HEK293 (cell line): Measurements from ENCODE around the gene LPP.

Experiments
- CTCF ChIA-PET: fragments of 350-600 bp; formaldehyde crosslinking; extraction: SDS; loops from one replicate; lab custom pipeline; 2021; ENCODE audit warnings: antibody characterized with exemption; lab: Yijun Ruan, JAX
- POLR2A ChIA-PET: fragments of 300-600 bp; formaldehyde crosslinking; extraction: SDS; loops from one replicate; lab custom pipeline; 2020; ENCODE audit warnings: antibody characterized with exemption, inconsistent platforms; lab: Yijun Ruan, JAX
- H3K27ac ChIP-seq: fragments of 200-500 bp; sonication (Bioruptor generic); 2 replicates; pipeline ENCODE4 v1.5.1; 2014; ENCODE audit warnings: low read depth, low read length, control low read depth, inconsistent platforms; ENCODE audit errors: extremely low read depth
- H3K36me3 ChIP-seq, 2 experiments: fragments of 200-500 bp in 1 of 2; sonication (Bioruptor generic) in 1 of 2; 1 replicate in 1 of 2; 2 replicates in 1 of 2; pipeline ENCODE4 v1.5.1; 2014 to 2017; ENCODE audit warnings: inconsistent platforms in 2 of 2, low read length in 2 of 2; ENCODE audit not compliant: control insufficient read depth in 2 of 2, insufficient read depth in 1 of 2
- H3K4me1 ChIP-seq: fragments of 200-500 bp; sonication (Bioruptor generic); 2 replicates; pipeline ENCODE4 v1.5.1; 2014; ENCODE audit warnings: mild to moderate bottlenecking, low read length, inconsistent platforms; ENCODE audit not compliant: control insufficient read depth, insufficient read depth
- H3K4me3 ChIP-seq: 2 replicates; pipeline ENCODE4 v1.5.1; 2011; ENCODE audit warnings: low read depth, mild to moderate bottlenecking, control low read depth, low read length, moderate library complexity
- H3K9me3 ChIP-seq: fragments of 200-500 bp; sonication (Bioruptor generic); 2 replicates; pipeline ENCODE4 v1.5.1; 2014; ENCODE audit warnings: low read depth, low read length, inconsistent platforms; ENCODE audit not compliant: control insufficient read depth, insufficient read depth
- HOXA7 ChIP-seq: sonication (generic); formaldehyde crosslinking; IDR thresholded peaks from 2 replicates; pipeline ENCODE4 v1.8.1; 2022; ENCODE audit warnings: missing genetic modification reagents, borderline replicate concordance
- REPIN1 ChIP-seq: fragments of 450-650 bp; formaldehyde crosslinking; IDR thresholded peaks from 2 replicates; pipeline ENCODE4 v1.5.1; 2017; ENCODE audit warnings: missing biosample characterization, missing genetic modification characterization, low read depth
- ZIC2 ChIP-seq: fragments of 450-650 bp; formaldehyde crosslinking; IDR thresholded peaks from 2 replicates; pipeline ENCODE4 v1.5.1; 2016; ENCODE audit warnings: missing biosample characterization, missing genetic modification characterization
- ZNF132 ChIP-seq: fragments of 450-650 bp; formaldehyde crosslinking; IDR thresholded peaks from 2 replicates; pipeline ENCODE4 v1.5.1; 2017; ENCODE audit warnings: missing biosample characterization, missing genetic modification characterization, borderline replicate concordance
- ZNF146 ChIP-seq: fragments of 450-650 bp; formaldehyde crosslinking; IDR thresholded peaks from 2 replicates; pipeline ENCODE4 v1.5.1; 2016; ENCODE audit warnings: missing biosample characterization, missing genetic modification characterization
- ZNF155 ChIP-seq: fragments of 450-650 bp; formaldehyde crosslinking; IDR thresholded peaks from 2 replicates; pipeline ENCODE4 v1.5.1; 2016; ENCODE audit warnings: missing biosample characterization, missing genetic modification characterization
- ZNF169 ChIP-seq: fragments of 450-650 bp; formaldehyde crosslinking; IDR thresholded peaks from 2 replicates; pipeline ENCODE4 v1.5.1; 2016; ENCODE audit warnings: missing biosample characterization, missing genetic modification characterization
- ZNF184 ChIP-seq: fragments of 450-650 bp; IDR thresholded peaks from 2 replicates; pipeline ENCODE4 v1.5.1; 2018; ENCODE audit warnings: missing biosample characterization, mild to moderate bottlenecking, missing genetic modification characterization
- ZNF223 ChIP-seq: fragments of 450-650 bp; formaldehyde crosslinking; IDR thresholded peaks from 2 replicates; pipeline ENCODE4 v1.5.1; 2016; ENCODE audit warnings: missing biosample characterization, missing genetic modification characterization
- ZNF311 ChIP-seq: fragments of 450-650 bp; formaldehyde crosslinking; IDR thresholded peaks from 2 replicates; pipeline ENCODE4 v1.5.1; 2017; ENCODE audit warnings: missing biosample characterization, missing genetic modification characterization, borderline replicate concordance
- ZNF37A ChIP-seq: fragments of 450-650 bp; IDR thresholded peaks from 2 replicates; pipeline ENCODE4 v1.5.1; 2018; ENCODE audit warnings: missing biosample characterization, missing genetic modification characterization
- ZNF501 ChIP-seq: fragments of 450-650 bp; formaldehyde crosslinking; IDR thresholded peaks from 2 replicates; pipeline ENCODE4 v1.5.1; 2016; ENCODE audit warnings: missing biosample characterization, missing genetic modification characterization
- ZNF544 ChIP-seq: fragments of 450-650 bp; formaldehyde crosslinking; IDR thresholded peaks from 2 replicates; pipeline ENCODE4 v1.5.0; 2017; ENCODE audit warnings: missing biosample characterization, missing genetic modification characterization
- ZNF560 ChIP-seq: fragments of 450-650 bp; formaldehyde crosslinking; IDR thresholded peaks from 2 replicates; pipeline ENCODE4 v1.5.1; 2017; ENCODE audit warnings: missing biosample characterization, missing genetic modification characterization, borderline replicate concordance
- ZNF658 ChIP-seq: fragments of 450-650 bp; formaldehyde crosslinking; IDR thresholded peaks from 2 replicates; pipeline ENCODE4; 2016; ENCODE audit warnings: missing biosample characterization, missing genetic modification characterization
- ZNF777 ChIP-seq: fragments of 450-650 bp; formaldehyde crosslinking; IDR thresholded peaks from 2 replicates; pipeline ENCODE4 v1.5.1; 2017; ENCODE audit warnings: missing biosample characterization, missing genetic modification characterization, borderline replicate concordance
- ZNF785 ChIP-seq: fragments of 450-650 bp; formaldehyde crosslinking; IDR thresholded peaks from 2 replicates; pipeline ENCODE4 v1.5.1; 2016; ENCODE audit warnings: missing biosample characterization, missing genetic modification characterization
- ZSCAN30 ChIP-seq: fragments of 450-650 bp; IDR thresholded peaks from 2 replicates; pipeline ENCODE4 v1.5.1; 2018; ENCODE audit warnings: missing biosample characterization, mild to moderate bottlenecking, missing genetic modification characterization, moderate library complexity
- TF ChIP-seq, protein P1 (sequence below): fragments of 450-650 bp; formaldehyde crosslinking; IDR thresholded peaks from 2 replicates; pipeline ENCODE4 v1.5.1; 2016; ENCODE audit warnings: missing biosample characterization, missing genetic modification characterization, low read depth
- TF ChIP-seq, protein P2 (sequence below): fragments of 450-650 bp; formaldehyde crosslinking; IDR thresholded peaks from 2 replicates; pipeline ENCODE4 v1.5.1; 2016; ENCODE audit warnings: missing biosample characterization, missing genetic modification characterization
- TF ChIP-seq, protein P3 (sequence below): fragments of 450-650 bp; formaldehyde crosslinking; conservative IDR thresholded peaks from 2 replicates; pipeline ENCODE4 v1.5.1; 2016; ENCODE audit warnings: low read depth, missing biosample characterization, missing genetic modification characterization

The LPP gene

DNA sequence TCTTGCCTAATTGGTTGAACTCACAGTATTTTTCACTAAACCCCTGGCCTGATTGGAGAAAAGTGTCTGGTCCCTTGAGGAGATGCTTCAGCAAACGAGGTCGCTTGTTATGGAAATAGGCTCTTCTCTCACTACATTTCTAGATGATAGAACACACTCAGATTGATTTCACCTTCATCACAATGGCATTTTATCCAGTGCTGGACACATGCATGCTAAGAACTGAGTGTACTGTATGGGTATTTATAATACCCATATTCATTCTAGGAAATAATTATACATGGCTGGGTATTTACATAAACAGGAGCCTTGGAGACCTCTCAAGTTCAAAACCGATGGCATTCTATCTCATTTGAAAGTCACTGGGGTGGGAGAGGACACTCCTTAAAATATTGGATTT is 444.9 kb downstream of the LPP start:
- ChIA-PET CTCF (interaction anchor here (0.6 kb wide), 2 partner anchors 30 to 78 kb away, joined by 3 read pairs; no protein-coding TSS in a partner anchor), POLR2A (no interaction called here)

DNA sequence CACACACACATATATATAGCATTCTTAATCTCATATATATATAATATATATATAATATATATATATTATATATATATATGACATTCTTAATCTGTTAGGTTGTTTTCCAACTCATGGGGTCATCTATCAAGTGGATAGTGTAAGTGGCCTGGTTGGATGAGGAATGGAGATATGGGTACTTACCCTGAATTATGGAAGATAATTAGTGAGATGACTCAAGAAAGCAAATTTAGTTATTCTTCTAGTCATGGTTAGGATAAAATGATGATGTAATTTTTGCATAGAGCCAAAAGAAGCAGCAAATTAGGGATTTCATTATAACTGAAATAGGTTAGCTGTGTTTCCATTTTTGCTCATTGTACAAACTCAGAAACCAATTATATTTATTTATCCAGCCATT is 448.2 kb downstream of the LPP start:
- no peak overlapping the region for H3K4me3 ChIP-seq
- TF ChIP-seq, protein P1, sequence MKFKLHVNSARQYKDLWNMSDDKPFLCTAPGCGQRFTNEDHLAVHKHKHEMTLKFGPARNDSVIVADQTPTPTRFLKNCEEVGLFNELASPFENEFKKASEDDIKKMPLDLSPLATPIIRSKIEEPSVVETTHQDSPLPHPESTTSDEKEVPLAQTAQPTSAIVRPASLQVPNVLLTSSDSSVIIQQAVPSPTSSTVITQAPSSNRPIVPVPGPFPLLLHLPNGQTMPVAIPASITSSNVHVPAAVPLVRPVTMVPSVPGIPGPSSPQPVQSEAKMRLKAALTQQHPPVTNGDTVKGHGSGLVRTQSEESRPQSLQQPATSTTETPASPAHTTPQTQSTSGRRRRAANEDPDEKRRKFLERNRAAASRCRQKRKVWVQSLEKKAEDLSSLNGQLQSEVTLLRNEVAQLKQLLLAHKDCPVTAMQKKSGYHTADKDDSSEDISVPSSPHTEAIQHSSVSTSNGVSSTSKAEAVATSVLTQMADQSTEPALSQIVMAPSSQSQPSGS (tag by site-specific recombination) = peak; percentile 27; the same call in 1 of the 2 replicates
- TF ChIP-seq ZNF155 (tag by site-specific recombination) (no peak), ZNF777 (no peak), ZNF37A (no peak), ZNF785 (tag by site-specific recombination) (no peak)
- H3K9me3 ChIP-seq = no peaks in the 10 kb centered on the region
- no peaks in the 10 kb centered on the region for H3K4me1 ChIP-seq
- no peaks in the 10 kb centered on the region for H3K36me3 ChIP-seq
- no peak overlapping the region for H3K27ac ChIP-seq
- POLR2A ChIA-PET = no interaction called here
- CTCF ChIA-PET = no interaction called here

More for the DNA sequence above, 444.9 kb downstream of the LPP start:
- TF ChIP-seq ZNF184 (no peak), ZNF658 (no peak)
- H3K27ac ChIP-seq = no peak overlapping the region
- no peak overlapping the region for H3K4me3 ChIP-seq
- no peaks in the 10 kb centered on the region for H3K9me3 ChIP-seq
- H3K36me3 ChIP-seq = no peaks in the 10 kb centered on the region
- H3K4me1 ChIP-seq = no peaks in the 10 kb centered on the region

DNA sequence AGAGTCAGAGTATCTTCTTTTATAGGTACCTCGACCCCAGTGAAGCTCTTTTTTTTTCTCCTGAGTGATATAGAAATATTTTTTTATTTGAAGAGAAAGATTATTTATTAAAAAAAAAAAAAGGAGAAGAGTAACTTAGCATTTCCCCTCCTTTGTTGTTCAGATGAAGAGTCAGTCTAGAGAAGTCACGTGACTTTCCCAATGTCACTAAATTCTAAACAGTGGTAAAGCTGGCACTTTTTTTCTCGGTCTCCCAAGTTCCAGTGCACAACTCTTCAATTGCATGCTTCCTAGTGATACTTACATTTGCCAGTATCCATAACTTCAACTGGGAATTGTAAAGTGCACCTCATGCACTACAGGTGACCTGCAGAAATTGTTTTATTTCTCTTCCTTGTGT is 448.7 kb downstream of the LPP start:
- Histone ChIP-seq H3K4me3 (no peak overlapping the region), H3K4me1 (no peaks in the 10 kb centered on the region), H3K9me3 (no peaks in the 10 kb centered on the region), H3K36me3 (no peaks in the 10 kb centered on the region), H3K27ac (no peak overlapping the region)
- TF ChIP-seq, protein P2, sequence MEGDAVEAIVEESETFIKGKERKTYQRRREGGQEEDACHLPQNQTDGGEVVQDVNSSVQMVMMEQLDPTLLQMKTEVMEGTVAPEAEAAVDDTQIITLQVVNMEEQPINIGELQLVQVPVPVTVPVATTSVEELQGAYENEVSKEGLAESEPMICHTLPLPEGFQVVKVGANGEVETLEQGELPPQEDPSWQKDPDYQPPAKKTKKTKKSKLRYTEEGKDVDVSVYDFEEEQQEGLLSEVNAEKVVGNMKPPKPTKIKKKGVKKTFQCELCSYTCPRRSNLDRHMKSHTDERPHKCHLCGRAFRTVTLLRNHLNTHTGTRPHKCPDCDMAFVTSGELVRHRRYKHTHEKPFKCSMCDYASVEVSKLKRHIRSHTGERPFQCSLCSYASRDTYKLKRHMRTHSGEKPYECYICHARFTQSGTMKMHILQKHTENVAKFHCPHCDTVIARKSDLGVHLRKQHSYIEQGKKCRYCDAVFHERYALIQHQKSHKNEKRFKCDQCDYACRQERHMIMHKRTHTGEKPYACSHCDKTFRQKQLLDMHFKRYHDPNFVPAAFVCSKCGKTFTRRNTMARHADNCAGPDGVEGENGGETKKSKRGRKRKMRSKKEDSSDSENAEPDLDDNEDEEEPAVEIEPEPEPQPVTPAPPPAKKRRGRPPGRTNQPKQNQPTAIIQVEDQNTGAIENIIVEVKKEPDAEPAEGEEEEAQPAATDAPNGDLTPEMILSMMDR (tag by site-specific recombination) = no peak
- TF ChIP-seq ZNF560 (tag by site-specific recombination) (no peak), ZNF544 (no peak), ZNF311 (no peak)
- ChIA-PET POLR2A (no interaction called here), CTCF (no interaction called here)

DNA sequence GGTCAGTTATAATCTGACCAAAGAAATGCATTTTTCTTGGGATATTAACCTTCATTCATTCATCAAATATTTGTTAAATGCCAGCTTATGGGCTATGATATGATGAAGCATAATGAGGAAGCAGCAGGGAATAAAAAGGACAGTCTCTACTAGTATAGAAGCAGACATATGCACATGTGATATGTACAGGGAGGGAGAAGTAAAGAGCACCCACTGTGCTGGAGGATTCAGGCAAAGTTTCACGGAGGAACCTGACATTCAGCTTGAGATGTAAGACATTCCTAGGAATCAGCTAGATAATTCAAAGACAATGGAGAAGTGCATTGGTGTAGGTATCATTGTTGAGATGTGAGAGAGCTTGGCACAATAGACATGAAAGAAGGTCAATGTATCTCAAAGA is 450.7 kb downstream of the LPP start:
- no peak overlapping the region for H3K27ac ChIP-seq
- H3K4me1 ChIP-seq = no peaks in the 10 kb centered on the region
- POLR2A ChIA-PET = no interaction called here
- peaks cover 0 to 7% of the 10 kb centered on the region in 2 experiments; a peak in 1 of 3 replicates for H3K36me3 ChIP-seq
- H3K4me3 ChIP-seq = no peak overlapping the region
- no peaks in the 10 kb centered on the region for H3K9me3 ChIP-seq
- CTCF ChIA-PET = no interaction called here
- no peak for TF ChIP-seq ZNF169
- TF ChIP-seq ZNF311 = no peak
- TF ChIP-seq ZNF223 = no peak
- TF ChIP-seq, protein P3, sequence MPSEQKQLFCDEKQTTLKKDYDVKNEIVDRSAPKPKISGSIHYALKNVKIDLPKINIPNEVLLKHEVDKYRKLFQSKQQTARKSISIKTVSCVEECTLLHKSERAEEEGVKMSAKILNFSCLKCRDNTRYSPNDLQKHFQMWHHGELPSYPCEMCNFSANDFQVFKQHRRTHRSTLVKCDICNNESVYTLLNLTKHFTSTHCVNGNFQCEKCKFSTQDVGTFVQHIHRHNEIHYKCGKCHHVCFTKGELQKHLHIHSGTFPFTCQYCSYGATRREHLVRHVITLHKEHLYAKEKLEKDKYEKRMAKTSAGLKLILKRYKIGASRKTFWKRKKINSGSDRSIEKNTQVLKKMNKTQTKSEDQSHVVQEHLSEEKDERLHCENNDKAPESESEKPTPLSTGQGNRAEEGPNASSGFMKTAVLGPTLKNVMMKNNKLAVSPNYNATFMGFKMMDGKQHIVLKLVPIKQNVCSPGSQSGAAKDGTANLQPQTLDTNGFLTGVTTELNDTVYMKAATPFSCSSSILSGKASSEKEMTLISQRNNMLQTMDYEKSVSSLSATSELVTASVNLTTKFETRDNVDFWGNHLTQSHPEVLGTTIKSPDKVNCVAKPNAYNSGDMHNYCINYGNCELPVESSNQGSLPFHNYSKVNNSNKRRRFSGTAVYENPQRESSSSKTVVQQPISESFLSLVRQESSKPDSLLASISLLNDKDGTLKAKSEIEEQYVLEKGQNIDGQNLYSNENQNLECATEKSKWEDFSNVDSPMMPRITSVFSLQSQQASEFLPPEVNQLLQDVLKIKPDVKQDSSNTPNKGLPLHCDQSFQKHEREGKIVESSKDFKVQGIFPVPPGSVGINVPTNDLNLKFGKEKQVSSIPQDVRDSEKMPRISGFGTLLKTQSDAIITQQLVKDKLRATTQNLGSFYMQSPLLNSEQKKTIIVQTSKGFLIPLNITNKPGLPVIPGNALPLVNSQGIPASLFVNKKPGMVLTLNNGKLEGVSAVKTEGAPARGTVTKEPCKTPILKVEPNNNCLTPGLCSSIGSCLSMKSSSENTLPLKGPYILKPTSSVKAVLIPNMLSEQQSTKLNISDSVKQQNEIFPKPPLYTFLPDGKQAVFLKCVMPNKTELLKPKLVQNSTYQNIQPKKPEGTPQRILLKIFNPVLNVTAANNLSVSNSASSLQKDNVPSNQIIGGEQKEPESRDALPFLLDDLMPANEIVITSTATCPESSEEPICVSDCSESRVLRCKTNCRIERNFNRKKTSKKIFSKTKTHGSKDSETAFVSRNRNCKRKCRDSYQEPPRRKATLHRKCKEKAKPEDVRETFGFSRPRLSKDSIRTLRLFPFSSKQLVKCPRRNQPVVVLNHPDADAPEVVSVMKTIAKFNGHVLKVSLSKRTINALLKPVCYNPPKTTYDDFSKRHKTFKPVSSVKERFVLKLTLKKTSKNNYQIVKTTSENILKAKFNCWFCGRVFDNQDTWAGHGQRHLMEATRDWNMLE (tag by site-specific recombination) = no peak
- no peak for TF ChIP-seq REPIN1 (tag by site-specific recombination)
- no peak for TF ChIP-seq HOXA7 (CRISPR knock-in tag)
- TF ChIP-seq ZIC2 = no peak
- TF ChIP-seq ZSCAN30 (tag by site-specific recombination) = no peak
- TF ChIP-seq ZNF501 (tag by site-specific recombination) = no peak
- no peak for TF ChIP-seq ZNF146
- no peak for TF ChIP-seq ZNF132 (tag by site-specific recombination)
